Measurements from ENCODE around the gene TMEM53. TPM values are rescaled to one million over a fixed set of nuclear protein-coding genes. Genes with fewer than 3 reads are reported as not detected.

The TMEM53 gene
- total RNA-seq, 1 experiment from 2014 or later, result 8.2 TPM

GRCh38 chr1:44698138-44698537 lies 23.9 kb upstream of the TMEM53 start:
- POLR2A ChIA-PET, result no interaction called here
- no peak for TF ChIP-seq ATF6 (CRISPR knock-in tag; IDR thresholded peaks at IDR 0.05)
- TF ChIP-seq FOXP4 (CRISPR knock-in tag; IDR thresholded peaks at IDR 0.05), result no peak
- TF ChIP-seq GRHL2 (CRISPR knock-in tag; IDR thresholded peaks at IDR 0.05; ENCODE audit: insufficient replicate concordance, severe bottlenecking), result no peak
- TF ChIP-seq PRDM15 (CRISPR knock-in tag; IDR thresholded peaks at IDR 0.05), result no peak
- DNase-seq (ENCODE audit: low spot score) (no peak), ATAC-seq (no peak)
- CTCF ChIA-PET, result interaction anchor here (0.8 kb wide), 1 partner anchor 45 kb away, joined by 3 read pairs; no protein-coding TSS in a partner anchor
- Mint-ChIP-seq H3K4me1 (0 out of 2 replicates have a peak, but pooled peaks cover 3% of the 10 kb centered on the region), H3K4me3 (no peak overlapping the region), H3K9me3 (no peaks in the 10 kb centered on the region), H3K27me3 (ENCODE audit: low read depth) (peaks cover 3% of the 10 kb centered on the region; the same call in 1 of the 2 replicates), H3K27ac (no peak overlapping the region), H3K36me3 (no peaks in the 10 kb centered on the region)

- H3K4me3 Mint-ChIP-seq, result no peak overlapping the region
- POLR2A ChIA-PET, result no interaction called here
- TF ChIP-seq NR1H2 (CRISPR knock-in tag; IDR thresholded peaks at IDR 0.05) (no peak), ZNF416 (CRISPR knock-in tag; IDR thresholded peaks at IDR 0.05) (no peak), ATF1 (CRISPR knock-in tag; IDR thresholded peaks at IDR 0.05) (no peak), ZNF671 (CRISPR knock-in tag; IDR thresholded peaks at IDR 0.05) (no peak), GTF2I (CRISPR knock-in tag; conservative IDR thresholded peaks at IDR 0.05) (no peak), FOXK1 (CRISPR knock-in tag; IDR thresholded peaks at IDR 0.05) (no peak), ATF3 (CRISPR knock-in tag; conservative IDR thresholded peaks at IDR 0.05) (no peak), PRRX2 (CRISPR knock-in tag; IDR thresholded peaks at IDR 0.05) (no peak), ATF6 (CRISPR knock-in tag; IDR thresholded peaks at IDR 0.05) (no peak), MXD4 (CRISPR knock-in tag; IDR thresholded peaks at IDR 0.05; ENCODE audit: borderline replicate concordance) (no peak)
- no peak overlapping the region for H3K27ac Mint-ChIP-seq
- CTCF ChIA-PET, result interaction anchor here (0.9 to 1.3 kb wide), 3 partner anchors 9 to 44 kb away, joined by 3 to 4 read pairs (median 3); no protein-coding TSS in a partner anchor
- no peak for DNase-seq (ENCODE audit: low spot score)
- ATAC-seq, result no peak
- H3K36me3 Mint-ChIP-seq, result no peaks in the 10 kb centered on the region
- H3K9me3 Mint-ChIP-seq, result no peaks in the 10 kb centered on the region
- no peaks in the 10 kb centered on the region for H3K4me1 Mint-ChIP-seq
- peaks cover 3% of the 10 kb centered on the region; the same call in 1 of the 2 replicates for H3K27me3 Mint-ChIP-seq (ENCODE audit: low read depth)
Observed at GRCh38 chr1:44696789-44697345, 22.6 kb upstream of the TMEM53 start.
